ENCODE measurements around the gene ZSCAN20. TPM values are rescaled to one million over a fixed set of nuclear protein-coding genes. Genes with fewer than 3 reads are reported as not detected.

ZSCAN20 gene
- total and polyA plus RNA-seq, 9 of the 15 experiments (the other 6 are each of a cell fraction or from before 2014, with no cell fraction given) = 0.36 to 3.3 (median 2.0) TPM

DNA sequence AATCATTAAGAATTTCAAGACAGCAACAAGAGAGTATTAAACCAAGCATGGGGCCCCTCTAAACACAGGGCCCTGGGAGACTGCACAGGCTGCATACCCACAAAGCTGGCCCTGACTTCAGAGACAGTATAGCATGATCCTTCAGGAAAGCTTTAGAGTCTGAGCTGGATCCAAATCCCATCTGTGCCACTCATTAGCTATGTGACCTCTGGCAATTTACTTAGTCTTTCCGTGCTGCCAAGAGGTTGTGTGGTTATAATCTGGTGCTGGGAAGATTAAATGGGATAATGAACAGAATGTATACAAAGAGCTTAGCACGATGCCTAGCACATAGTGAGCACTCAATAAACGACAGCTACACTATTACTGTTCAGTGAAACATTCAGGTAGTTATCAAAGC lies 45.5 kb upstream of the ZSCAN20 start:
- TF ChIP-seq, protein P1, sequence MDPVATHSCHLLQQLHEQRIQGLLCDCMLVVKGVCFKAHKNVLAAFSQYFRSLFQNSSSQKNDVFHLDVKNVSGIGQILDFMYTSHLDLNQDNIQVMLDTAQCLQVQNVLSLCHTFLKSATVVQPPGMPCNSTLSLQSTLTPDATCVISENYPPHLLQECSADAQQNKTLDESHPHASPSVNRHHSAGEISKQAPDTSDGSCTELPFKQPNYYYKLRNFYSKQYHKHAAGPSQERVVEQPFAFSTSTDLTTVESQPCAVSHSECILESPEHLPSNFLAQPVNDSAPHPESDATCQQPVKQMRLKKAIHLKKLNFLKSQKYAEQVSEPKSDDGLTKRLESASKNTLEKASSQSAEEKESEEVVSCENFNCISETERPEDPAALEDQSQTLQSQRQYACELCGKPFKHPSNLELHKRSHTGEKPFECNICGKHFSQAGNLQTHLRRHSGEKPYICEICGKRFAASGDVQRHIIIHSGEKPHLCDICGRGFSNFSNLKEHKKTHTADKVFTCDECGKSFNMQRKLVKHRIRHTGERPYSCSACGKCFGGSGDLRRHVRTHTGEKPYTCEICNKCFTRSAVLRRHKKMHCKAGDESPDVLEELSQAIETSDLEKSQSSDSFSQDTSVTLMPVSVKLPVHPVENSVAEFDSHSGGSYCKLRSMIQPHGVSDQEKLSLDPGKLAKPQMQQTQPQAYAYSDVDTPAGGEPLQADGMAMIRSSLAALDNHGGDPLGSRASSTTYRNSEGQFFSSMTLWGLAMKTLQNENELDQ (CRISPR knock-in tag; IDR thresholded peaks at IDR 0.05; ENCODE audit: borderline replicate concordance) = no peak
- TF ChIP-seq, protein P2, sequence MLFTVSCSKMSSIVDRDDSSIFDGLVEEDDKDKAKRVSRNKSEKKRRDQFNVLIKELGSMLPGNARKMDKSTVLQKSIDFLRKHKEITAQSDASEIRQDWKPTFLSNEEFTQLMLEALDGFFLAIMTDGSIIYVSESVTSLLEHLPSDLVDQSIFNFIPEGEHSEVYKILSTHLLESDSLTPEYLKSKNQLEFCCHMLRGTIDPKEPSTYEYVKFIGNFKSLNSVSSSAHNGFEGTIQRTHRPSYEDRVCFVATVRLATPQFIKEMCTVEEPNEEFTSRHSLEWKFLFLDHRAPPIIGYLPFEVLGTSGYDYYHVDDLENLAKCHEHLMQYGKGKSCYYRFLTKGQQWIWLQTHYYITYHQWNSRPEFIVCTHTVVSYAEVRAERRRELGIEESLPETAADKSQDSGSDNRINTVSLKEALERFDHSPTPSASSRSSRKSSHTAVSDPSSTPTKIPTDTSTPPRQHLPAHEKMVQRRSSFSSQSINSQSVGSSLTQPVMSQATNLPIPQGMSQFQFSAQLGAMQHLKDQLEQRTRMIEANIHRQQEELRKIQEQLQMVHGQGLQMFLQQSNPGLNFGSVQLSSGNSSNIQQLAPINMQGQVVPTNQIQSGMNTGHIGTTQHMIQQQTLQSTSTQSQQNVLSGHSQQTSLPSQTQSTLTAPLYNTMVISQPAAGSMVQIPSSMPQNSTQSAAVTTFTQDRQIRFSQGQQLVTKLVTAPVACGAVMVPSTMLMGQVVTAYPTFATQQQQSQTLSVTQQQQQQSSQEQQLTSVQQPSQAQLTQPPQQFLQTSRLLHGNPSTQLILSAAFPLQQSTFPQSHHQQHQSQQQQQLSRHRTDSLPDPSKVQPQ (CRISPR knock-in tag; IDR thresholded peaks at IDR 0.05; ENCODE audit: borderline replicate concordance) = no peak
- TF ChIP-seq, protein P3, sequence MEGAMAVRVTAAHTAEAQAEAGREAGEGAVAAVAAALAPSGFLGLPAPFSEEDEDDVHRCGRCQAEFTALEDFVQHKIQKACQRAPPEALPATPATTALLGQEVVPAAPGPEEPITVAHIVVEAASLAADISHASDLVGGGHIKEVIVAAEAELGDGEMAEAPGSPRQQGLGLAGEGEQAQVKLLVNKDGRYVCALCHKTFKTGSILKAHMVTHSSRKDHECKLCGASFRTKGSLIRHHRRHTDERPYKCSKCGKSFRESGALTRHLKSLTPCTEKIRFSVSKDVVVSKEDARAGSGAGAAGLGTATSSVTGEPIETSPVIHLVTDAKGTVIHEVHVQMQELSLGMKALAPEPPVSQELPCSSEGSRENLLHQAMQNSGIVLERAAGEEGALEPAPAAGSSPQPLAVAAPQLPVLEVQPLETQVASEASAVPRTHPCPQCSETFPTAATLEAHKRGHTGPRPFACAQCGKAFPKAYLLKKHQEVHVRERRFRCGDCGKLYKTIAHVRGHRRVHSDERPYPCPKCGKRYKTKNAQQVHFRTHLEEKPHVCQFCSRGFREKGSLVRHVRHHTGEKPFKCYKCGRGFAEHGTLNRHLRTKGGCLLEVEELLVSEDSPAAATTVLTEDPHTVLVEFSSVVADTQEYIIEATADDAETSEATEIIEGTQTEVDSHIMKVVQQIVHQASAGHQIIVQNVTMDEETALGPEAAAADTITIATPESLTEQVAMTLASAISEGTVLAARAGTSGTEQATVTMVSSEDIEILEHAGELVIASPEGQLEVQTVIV (CRISPR knock-in tag; IDR thresholded peaks at IDR 0.05; ENCODE audit: borderline replicate concordance) = no peak
- TF ChIP-seq, protein P4, sequence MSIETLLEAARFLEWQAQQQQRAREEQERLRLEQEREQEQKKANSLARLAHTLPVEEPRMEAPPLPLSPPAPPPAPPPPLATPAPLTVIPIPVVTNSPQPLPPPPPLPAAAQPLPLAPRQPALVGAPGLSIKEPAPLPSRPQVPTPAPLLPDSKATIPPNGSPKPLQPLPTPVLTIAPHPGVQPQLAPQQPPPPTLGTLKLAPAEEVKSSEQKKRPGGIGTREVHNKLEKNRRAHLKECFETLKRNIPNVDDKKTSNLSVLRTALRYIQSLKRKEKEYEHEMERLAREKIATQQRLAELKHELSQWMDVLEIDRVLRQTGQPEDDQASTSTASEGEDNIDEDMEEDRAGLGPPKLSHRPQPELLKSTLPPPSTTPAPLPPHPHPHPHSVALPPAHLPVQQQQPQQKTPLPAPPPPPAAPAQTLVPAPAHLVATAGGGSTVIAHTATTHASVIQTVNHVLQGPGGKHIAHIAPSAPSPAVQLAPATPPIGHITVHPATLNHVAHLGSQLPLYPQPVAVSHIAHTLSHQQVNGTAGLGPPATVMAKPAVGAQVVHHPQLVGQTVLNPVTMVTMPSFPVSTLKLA (conservative IDR thresholded peaks at IDR 0.05) = no peak
- TF ChIP-seq ZNF644 (tag; IDR thresholded peaks at IDR 0.05; ENCODE audit: low read depth) (no peak), NRF1 (conservative IDR thresholded peaks at IDR 0.05 in 1 of 2, IDR thresholded peaks at IDR 0.05 in 1 of 2) (no peak), TFAM (CRISPR knock-in tag; conservative IDR thresholded peaks at IDR 0.05) (no peak), RBM14 (IDR thresholded peaks at IDR 0.05; ENCODE audit: borderline replicate concordance, insufficient read depth, low read depth, low read length) (no peak), PTTG1 (tag; IDR thresholded peaks at IDR 0.05; ENCODE audit: low read depth) (no peak), ZNF165 (CRISPR knock-in tag; IDR thresholded peaks at IDR 0.05; ENCODE audit: borderline replicate concordance) (no peak), XRCC3 (IDR thresholded peaks at IDR 0.05) (no peak)
- Histone ChIP-seq H3K9ac (ENCODE audit: insufficient read depth in 1 of 2, low read depth in 2 of 2, low read length in 2 of 2) (no peak overlapping the region), H3K79me2 (ENCODE audit: control insufficient read depth, insufficient read depth, low read length) (no peaks in the 10 kb centered on the region), H3K4me2 (ENCODE audit: insufficient read depth, low read length) (no peak overlapping the region), H4K20me1 (replicated peaks; ENCODE audit: control insufficient read depth, insufficient read depth, low read length) (peaks cover 12% of the 10 kb centered on the region), H3K9me1 (ENCODE audit: control insufficient read depth, insufficient read depth, low read length) (no peaks in the 10 kb centered on the region), H3K36me3 (ENCODE audit: control insufficient read depth, insufficient read depth, low read length) (no peaks in the 10 kb centered on the region), H3K9me3 (replicated peaks; ENCODE audit: control insufficient read depth, insufficient read depth, low read depth, low read length) (no peaks in the 10 kb centered on the region), H3K27me3 (ENCODE audit: control insufficient read depth in 2 of 2, insufficient read depth in 2 of 2, low read length in 2 of 2) (peaks cover 20 to 24% of the 10 kb centered on the region in 2 experiments), H3K4me1 (replicated peaks in 1 of 2; ENCODE audit: control insufficient read depth in 2 of 2, insufficient read depth in 2 of 2, low read length in 2 of 2) (peaks cover 0 to 10% of the 10 kb centered on the region in 2 experiments; a peak in 3 of 5 replicates), H2AFZ (ENCODE audit: low read depth, low read length) (no peak overlapping the region), H3K4me3 (no peak overlapping the region), H3K27ac (ENCODE audit: extremely low read depth, low read depth, low read length) (no peak overlapping the region)
- WGBS (ENCODE audit: insufficient coverage, low coverage, missing lambda C conversion rate) = 3% methylated on average over 3 of the region's 3 CpGs
- DNase-seq (ENCODE audit: extremely low read depth in 1 of 4, low spot score in 3 of 4) (no peak), ATAC-seq (no peak), FAIRE-seq (no peak)
- in situ Hi-C loops (cut with MboI) = no loop called here
- ChIA-PET POLR2A (no interaction called here), CTCF (ENCODE audit: low intra/inter-chr PET ratio) (no interaction called here)
- intact Hi-C loops (cut with micrococcal nuclease) = no loop called here
- BruUV-seq (replicated peaks) = no TSS peak

Data from K562 (cell line).